MM.1S (cell line): ENCODE data around the gene TSHZ2.

ENCODE experiments used
- EZH2 ChIP-seq: fragments of 300-600 bp; sonication (generic); optimal IDR thresholded peaks from 2 replicates; pipeline ENCODE3; 2017; ENCODE audit warnings: low read depth, mild to moderate bottlenecking, antibody characterized with exemption, low read length, mixed read lengths
- EZH2phosphoT487 ChIP-seq: fragments of 300-600 bp; sonication (generic); IDR thresholded peaks from 2 replicates; pipeline ENCODE4 v1.6.1; 2018; ENCODE audit warnings: antibody characterized with exemption, low read length
- TF ChIP-seq, protein P1 (sequence below): fragments of 300-600 bp; sonication (generic); IDR thresholded peaks from 2 replicates; pipeline ENCODE4 v1.5.1; 2016; ENCODE audit warnings: antibody characterized with exemption, low read length, mixed read lengths

DNA sequence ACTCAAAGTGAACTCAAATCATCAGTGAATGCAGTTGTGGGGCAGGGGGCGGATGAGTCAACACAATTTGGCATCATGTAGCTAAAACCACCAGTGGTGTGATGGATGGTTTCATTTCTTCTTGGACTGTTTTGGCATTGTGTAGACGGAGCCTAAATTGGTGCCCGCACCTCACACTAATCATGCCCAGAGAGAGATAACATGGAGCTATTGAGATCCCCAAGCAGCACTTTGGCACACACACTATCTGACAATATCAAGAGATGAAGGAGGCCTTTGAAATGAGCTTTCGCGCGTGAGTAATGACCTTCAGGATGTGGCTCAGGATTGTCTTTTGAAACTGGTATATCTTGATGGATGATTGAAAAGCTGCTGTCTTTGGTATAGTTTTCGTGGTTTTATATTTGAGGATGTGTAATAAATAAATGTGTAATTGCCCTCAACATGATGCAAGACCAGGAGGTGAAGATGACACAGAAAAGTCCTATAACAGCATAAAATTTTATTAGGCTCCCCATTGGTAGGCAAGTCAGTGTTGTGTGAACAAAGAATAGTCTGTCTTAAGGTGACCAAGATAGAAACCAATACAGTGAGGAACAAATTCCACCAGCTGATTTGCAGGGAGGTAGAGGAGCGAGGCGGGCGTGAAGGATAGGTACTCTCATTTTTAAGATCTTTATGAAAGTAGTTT is 174.2 kb downstream of the TSHZ2 start:
- TF ChIP-seq EZH2phosphoT487 (no peak), EZH2 (no peak)
- TF ChIP-seq, protein P1, sequence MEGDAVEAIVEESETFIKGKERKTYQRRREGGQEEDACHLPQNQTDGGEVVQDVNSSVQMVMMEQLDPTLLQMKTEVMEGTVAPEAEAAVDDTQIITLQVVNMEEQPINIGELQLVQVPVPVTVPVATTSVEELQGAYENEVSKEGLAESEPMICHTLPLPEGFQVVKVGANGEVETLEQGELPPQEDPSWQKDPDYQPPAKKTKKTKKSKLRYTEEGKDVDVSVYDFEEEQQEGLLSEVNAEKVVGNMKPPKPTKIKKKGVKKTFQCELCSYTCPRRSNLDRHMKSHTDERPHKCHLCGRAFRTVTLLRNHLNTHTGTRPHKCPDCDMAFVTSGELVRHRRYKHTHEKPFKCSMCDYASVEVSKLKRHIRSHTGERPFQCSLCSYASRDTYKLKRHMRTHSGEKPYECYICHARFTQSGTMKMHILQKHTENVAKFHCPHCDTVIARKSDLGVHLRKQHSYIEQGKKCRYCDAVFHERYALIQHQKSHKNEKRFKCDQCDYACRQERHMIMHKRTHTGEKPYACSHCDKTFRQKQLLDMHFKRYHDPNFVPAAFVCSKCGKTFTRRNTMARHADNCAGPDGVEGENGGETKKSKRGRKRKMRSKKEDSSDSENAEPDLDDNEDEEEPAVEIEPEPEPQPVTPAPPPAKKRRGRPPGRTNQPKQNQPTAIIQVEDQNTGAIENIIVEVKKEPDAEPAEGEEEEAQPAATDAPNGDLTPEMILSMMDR = no peak
